Neuronal stem cell (in vitro differentiated cells): ENCODE measurements around the gene HOXB7.

Experiments used
- DNase-seq: peaks from one replicate; pipeline ENCODE4 v3.0.0-alpha.2; 2013; ENCODE audit warnings: low spot score
- H2AFZ ChIP-seq: one replicate; pipeline ENCODE4 v1.6.1; 2013; ENCODE audit warnings: mild to moderate bottlenecking, low read length, inconsistent platforms
- H2AK5ac ChIP-seq: 2 replicates; pipeline ENCODE4 v1.6.1; 2013; ENCODE audit warnings: low read depth, mild to moderate bottlenecking, inconsistent platforms, low read length, moderate library complexity, mixed read lengths
- H2BK120ac ChIP-seq: 2 replicates; pipeline ENCODE4 v1.6.1; 2013; ENCODE audit warnings: low read depth, mild to moderate bottlenecking, inconsistent platforms, low read length, moderate library complexity, mixed read lengths
- H2BK12ac ChIP-seq: one replicate; pipeline ENCODE4 v1.6.1; 2013; ENCODE audit warnings: low read length, inconsistent platforms
- H2BK15ac ChIP-seq: 2 replicates; pipeline ENCODE4 v1.6.1; 2013; ENCODE audit warnings: mild to moderate bottlenecking, low read length, inconsistent platforms, mixed read lengths
- H2BK5ac ChIP-seq: one replicate; pipeline ENCODE4 v1.6.1; 2013; ENCODE audit warnings: inconsistent platforms, mild to moderate bottlenecking, low read length, moderate library complexity
- H3K14ac ChIP-seq: one replicate; pipeline ENCODE4 v1.6.1; 2013; ENCODE audit warnings: low read length, inconsistent platforms
- H3K18ac ChIP-seq: 2 replicates; pipeline ENCODE4 v1.6.1; 2013; ENCODE audit warnings: low read length, inconsistent platforms
- H3K23ac ChIP-seq: 2 replicates; pipeline ENCODE4 v1.6.1; 2013; ENCODE audit warnings: low read depth, mild to moderate bottlenecking, mixed read lengths, low read length, inconsistent platforms; ENCODE audit not compliant: poor library complexity
- H3K27ac ChIP-seq: replicated peaks from 3 replicates; pipeline ENCODE4 v1.5.1; 2013; ENCODE audit warnings: low read length, inconsistent platforms
- H3K27me3 ChIP-seq, 3 experiments: 2 replicates each; pipeline ENCODE4 v1.6.1; 2013; ENCODE audit warnings: low read length in 3 of 3, mild to moderate bottlenecking in 2 of 3, inconsistent platforms in 1 of 3, low read depth in 1 of 3, mixed read lengths in 1 of 3, moderate library complexity in 1 of 3; ENCODE audit not compliant: control insufficient read depth in 3 of 3, insufficient read depth in 3 of 3
- H3K36me3 ChIP-seq, 2 donors: replicated peaks in 1 of 2; 2 replicates each; pipeline ENCODE4 v1.6.1; 2013; ENCODE audit warnings: low read length in 2 of 2; ENCODE audit not compliant: control insufficient read depth in 2 of 2, insufficient read depth in 2 of 2
- H3K4ac ChIP-seq: 2 replicates; pipeline ENCODE4 v1.6.1; 2013; ENCODE audit warnings: inconsistent platforms, mild to moderate bottlenecking, low read length, moderate library complexity
- H3K4me1 ChIP-seq, 2 donors: 1 replicate in 1 of 2; 2 replicates in 1 of 2; pipeline ENCODE4 v1.6.1; 2013; ENCODE audit warnings: low read length in 2 of 2, low read depth in 1 of 2; ENCODE audit not compliant: control insufficient read depth in 2 of 2, insufficient read depth in 1 of 2
- H3K4me2 ChIP-seq: one replicate; pipeline ENCODE4 v1.6.1; 2013; ENCODE audit warnings: mild to moderate bottlenecking, low read length, inconsistent platforms; ENCODE audit not compliant: insufficient read depth, poor library complexity, severe bottlenecking
- H3K4me3 ChIP-seq, 2 donors: 2 replicates each; pipeline ENCODE4 v1.5.1; 2013; ENCODE audit warnings: low read length in 2 of 2, mild to moderate bottlenecking in 2 of 2, inconsistent platforms in 1 of 2, moderate library complexity in 1 of 2
- H3K79me1 ChIP-seq: one replicate; pipeline ENCODE4 v1.6.1; 2013; ENCODE audit warnings: low read depth, mild to moderate bottlenecking, inconsistent platforms, low read length, moderate library complexity
- H3K9ac ChIP-seq: one replicate; pipeline ENCODE4 v1.6.1; 2013; ENCODE audit warnings: mild to moderate bottlenecking, low read depth, low read length, inconsistent platforms; ENCODE audit not compliant: poor library complexity
- H3K9me3 ChIP-seq, 2 donors: replicated peaks in 1 of 2; 2 replicates each; pipeline versions ENCODE3 to v1.6.1; 2013; ENCODE audit warnings: low read length in 2 of 2, mild to moderate bottlenecking in 2 of 2, inconsistent platforms in 1 of 2, low read depth in 1 of 2, mixed read lengths in 1 of 2, moderate library complexity in 1 of 2; ENCODE audit not compliant: control insufficient read depth in 2 of 2, insufficient read depth in 1 of 2
- H4K8ac ChIP-seq: one replicate; pipeline ENCODE4 v1.6.1; 2013; ENCODE audit warnings: low read depth, mild to moderate bottlenecking, inconsistent platforms, low read length, moderate library complexity
- H4K91ac ChIP-seq: one replicate; pipeline ENCODE4 v1.6.1; 2013; ENCODE audit warnings: low read length, low read depth, mild to moderate bottlenecking, inconsistent platforms; ENCODE audit not compliant: poor library complexity
- WGBS, 2 donors: extraction: QIAGEN DNeasy Blood & Tissue Kit; methylation state at CpG; one replicate each; pipeline ENCODE4 v1.1.7; 2013; ENCODE audit warnings: missing lambda C conversion rate in 2 of 2, mixed read lengths in 1 of 2; ENCODE audit not compliant: insufficient read length in 2 of 2, insufficient replicate concordance in 1 of 2; ENCODE audit errors: extremely low coverage in 2 of 2; 5-methylcytosine and 5-hydroxymethylcytosine counted together

The HOXB7 gene

DNA sequence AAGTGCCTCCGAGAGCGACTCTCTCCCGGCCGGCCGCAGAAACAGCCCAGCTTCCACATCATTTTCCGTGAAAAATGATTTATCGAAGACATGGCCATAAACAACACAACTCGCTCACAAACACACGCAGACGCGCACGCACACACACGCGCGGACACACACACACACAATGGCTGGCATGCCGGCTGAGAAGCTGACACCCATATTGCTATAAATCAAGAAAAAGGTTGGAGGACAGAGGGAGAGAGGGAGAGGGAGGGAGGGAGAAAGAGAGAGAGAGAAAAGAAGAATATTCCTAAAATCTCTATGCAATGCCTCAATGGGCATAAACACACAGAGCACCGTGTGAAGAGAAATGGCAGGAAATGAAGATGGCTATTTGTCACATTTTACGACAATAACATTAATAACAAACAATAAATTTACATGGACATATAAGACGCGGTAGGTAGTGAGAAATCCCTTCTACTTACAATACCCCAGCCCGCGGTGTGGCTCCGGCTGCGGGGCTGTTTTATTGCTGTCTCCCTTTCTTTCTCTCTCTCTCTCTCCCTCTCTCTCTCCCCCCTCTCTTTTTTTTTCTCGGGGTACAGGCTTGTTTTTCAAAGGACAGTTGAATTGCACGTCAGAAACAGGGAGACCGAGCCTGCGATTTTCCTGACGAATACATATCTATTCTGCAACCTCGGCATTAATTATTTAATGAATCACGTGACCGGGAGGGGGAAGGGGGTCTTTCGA is 42.1 kb downstream of the HOXB7 start:
- DNase-seq, result no peak
- H3K18ac ChIP-seq, result no peak overlapping the region
- H2BK5ac ChIP-seq, result no peak overlapping the region
- H3K79me1 ChIP-seq, result no peaks in the 10 kb centered on the region
- no peak overlapping the region for H3K23ac ChIP-seq
- H3K9me3 ChIP-seq, result peaks cover 0 to 4% of the 10 kb centered on the region in 2 donors
- no CpG with 5 or more reads among the region's 33 CpGs for WGBS, 2 donors
- no peak overlapping the region for H3K4me3 ChIP-seq
- no peaks in the 10 kb centered on the region for H3K4me1 ChIP-seq
- no peak overlapping the region for H2BK15ac ChIP-seq
- no peak overlapping the region for H2AFZ ChIP-seq
- no peak overlapping the region for H3K4me2 ChIP-seq
- no peak overlapping the region for H3K14ac ChIP-seq
- no peak overlapping the region for H2AK5ac ChIP-seq
- no peak overlapping the region for H3K27ac ChIP-seq
- H4K91ac ChIP-seq, result no peak overlapping the region
- no peak overlapping the region for H3K9ac ChIP-seq
- H4K8ac ChIP-seq, result no peak overlapping the region
- H3K4ac ChIP-seq, result no peak overlapping the region
- peaks cover 61 to 99% (median 99%) of the 10 kb centered on the region in 3 experiments for H3K27me3 ChIP-seq
- H2BK12ac ChIP-seq, result no peak overlapping the region
- H3K36me3 ChIP-seq, result no peaks in the 10 kb centered on the region
- no peak overlapping the region for H2BK120ac ChIP-seq

DNA sequence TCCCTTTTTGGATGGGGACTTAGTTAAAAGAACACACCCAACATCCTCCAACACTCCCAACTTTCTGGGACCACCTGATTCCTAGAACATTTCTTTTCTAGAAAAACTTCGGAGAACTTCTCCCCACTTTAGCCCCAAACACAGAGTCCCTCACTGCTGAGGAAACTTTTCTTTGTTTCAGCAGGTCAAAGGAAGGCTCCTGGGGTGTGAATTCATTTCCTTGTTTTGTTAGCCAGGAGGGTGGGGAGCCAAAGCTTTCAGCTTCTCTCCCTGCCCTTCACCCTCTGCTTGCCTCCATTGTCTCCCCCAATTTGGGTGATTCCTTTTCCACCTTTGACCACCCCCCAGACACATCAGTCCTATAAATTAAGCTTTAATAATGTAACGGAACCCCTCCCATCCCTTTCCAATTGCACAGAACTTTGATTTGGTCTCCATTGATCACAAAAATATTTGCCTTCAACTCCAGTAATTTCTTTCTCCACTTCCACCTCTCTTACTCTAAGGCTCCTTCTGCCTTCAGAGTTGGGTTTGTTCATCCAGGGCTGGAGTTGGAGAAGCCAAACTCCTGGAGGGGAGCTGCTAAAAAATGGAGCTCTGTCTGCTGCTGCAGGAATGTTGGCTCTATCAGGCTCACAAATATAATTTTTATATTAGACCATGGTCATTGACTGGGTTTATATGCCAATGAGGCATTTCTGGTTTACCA is 43.0 kb downstream of the HOXB7 start:
- no peak overlapping the region for H3K27ac ChIP-seq
- H3K27me3 ChIP-seq, result peaks cover 62 to 99% (median 99%) of the 10 kb centered on the region in 3 experiments
- H3K4me2 ChIP-seq, result no peak overlapping the region
- H3K36me3 ChIP-seq, result no peaks in the 10 kb centered on the region
- no peak overlapping the region for H2AK5ac ChIP-seq
- H4K91ac ChIP-seq, result no peak overlapping the region
- no peak overlapping the region for H2AFZ ChIP-seq
- H2BK12ac ChIP-seq, result no peak overlapping the region
- H2BK120ac ChIP-seq, result no peak overlapping the region
- H2BK15ac ChIP-seq, result no peak overlapping the region
- H3K9ac ChIP-seq, result no peak overlapping the region
- no peak overlapping the region for H4K8ac ChIP-seq
- no CpG with 5 or more reads among the region's 2 CpGs for WGBS, 2 donors
- no peak overlapping the region for H3K4me3 ChIP-seq
- no peak overlapping the region for H3K14ac ChIP-seq
- H3K18ac ChIP-seq, result no peak overlapping the region
- no peak overlapping the region for H3K23ac ChIP-seq
- peaks cover 0 to 2% of the 10 kb centered on the region in 2 donors for H3K9me3 ChIP-seq
- no peak overlapping the region for H2BK5ac ChIP-seq
- H3K79me1 ChIP-seq, result no peaks in the 10 kb centered on the region
- no peak overlapping the region for H3K4ac ChIP-seq
- no peak for DNase-seq
- no peaks in the 10 kb centered on the region for H3K4me1 ChIP-seq

DNA sequence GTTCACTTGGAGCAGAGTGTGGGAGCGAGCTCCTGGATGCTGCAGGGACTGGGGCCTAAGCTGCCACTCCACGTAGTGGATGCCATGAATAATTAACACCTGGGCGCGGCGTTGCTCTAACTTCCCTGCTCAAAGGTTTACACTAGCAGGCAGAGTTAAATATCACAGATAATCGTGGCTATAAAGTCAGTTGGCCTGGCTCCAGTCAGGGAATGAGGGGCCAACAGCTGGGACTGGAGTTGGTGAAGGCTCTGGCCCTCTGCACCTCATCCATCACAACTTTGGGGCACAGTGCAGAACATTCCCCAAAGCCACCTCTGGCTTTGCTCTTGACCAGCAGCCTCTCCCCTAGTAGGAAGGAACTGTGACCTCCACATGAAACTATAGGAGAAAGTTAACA is 43.6 kb downstream of the HOXB7 start:
- Histone ChIP-seq H3K9ac (no peak overlapping the region), H3K36me3 (no peaks in the 10 kb centered on the region), H2BK120ac (no peak overlapping the region), H2BK12ac (no peak overlapping the region), H2BK5ac (no peak overlapping the region), H2BK15ac (no peak overlapping the region), H2AK5ac (no peak overlapping the region), H3K27ac (no peak overlapping the region), H3K14ac (no peak overlapping the region), H3K4ac (no peak overlapping the region), H3K9me3 (peaks cover 0 to 2% of the 10 kb centered on the region in 2 donors), H4K91ac (no peak overlapping the region), H3K79me1 (no peaks in the 10 kb centered on the region), H3K27me3 (peaks cover 60 to 99% (median 99%) of the 10 kb centered on the region in 3 experiments), H4K8ac (no peak overlapping the region), H3K18ac (no peak overlapping the region), H3K23ac (no peak overlapping the region), H3K4me2 (no peak overlapping the region), H3K4me1 (no peaks in the 10 kb centered on the region), H2AFZ (no peak overlapping the region), H3K4me3 (no peak overlapping the region)
- DNase-seq, result no peak
- no CpG with 5 or more reads among the region's 6 CpGs for WGBS, 2 donors

DNA sequence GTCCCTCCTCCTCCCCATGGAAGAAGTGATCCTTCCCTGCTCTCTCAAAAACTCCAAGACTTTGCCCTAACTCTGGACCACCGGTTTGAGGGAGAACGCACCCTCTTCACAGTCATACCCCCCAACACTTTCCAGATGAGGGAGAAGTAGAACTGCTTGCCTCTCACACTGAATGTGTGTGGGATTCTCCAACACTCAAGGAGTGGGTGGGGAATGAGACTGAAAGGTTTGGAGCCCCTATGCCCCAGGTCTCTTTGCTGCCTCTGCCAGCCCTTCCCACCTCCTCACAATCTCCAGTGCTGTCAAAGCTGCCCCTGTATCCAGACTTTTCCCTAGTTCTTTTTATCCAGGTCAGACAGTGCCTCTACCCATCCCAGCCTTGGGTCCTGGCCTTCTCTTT is 44.1 kb downstream of the HOXB7 start:
- H3K4me2 ChIP-seq, result no peak overlapping the region
- H4K91ac ChIP-seq, result no peak overlapping the region
- H3K79me1 ChIP-seq, result no peaks in the 10 kb centered on the region
- H3K36me3 ChIP-seq, result no peaks in the 10 kb centered on the region
- H3K4me1 ChIP-seq, result no peaks in the 10 kb centered on the region
- H3K9me3 ChIP-seq, result peaks cover 0 to 2% of the 10 kb centered on the region in 2 donors
- H3K9ac ChIP-seq, result no peak overlapping the region
- no CpG with 5 or more reads among the region's 2 CpGs for WGBS, 2 donors
- no peak overlapping the region for H3K23ac ChIP-seq
- no peak overlapping the region for H3K4ac ChIP-seq
- H2AK5ac ChIP-seq, result no peak overlapping the region
- no peak overlapping the region for H2BK120ac ChIP-seq
- H3K4me3 ChIP-seq, result no peak overlapping the region
- DNase-seq, result no peak
- H3K27ac ChIP-seq, result no peak overlapping the region
- peaks cover 60 to 99% (median 99%) of the 10 kb centered on the region in 3 experiments for H3K27me3 ChIP-seq
- H3K14ac ChIP-seq, result no peak overlapping the region
- no peak overlapping the region for H2BK15ac ChIP-seq
- no peak overlapping the region for H4K8ac ChIP-seq
- H2AFZ ChIP-seq, result no peak overlapping the region
- H3K18ac ChIP-seq, result no peak overlapping the region
- no peak overlapping the region for H2BK12ac ChIP-seq
- H2BK5ac ChIP-seq, result no peak overlapping the region
